PC-9 (cell line): ENCODE measurements around the gene GPR119.

Source experiments
- CTCF ChIP-seq: fragments of 200-600 bp; sonication (generic); conservative IDR thresholded peaks from 2 replicates; pipeline ENCODE4 v1.6.1; 2017; ENCODE audit warnings: mixed run types, antibody characterized with exemption, mild to moderate bottlenecking, moderate library complexity
- EZH2 ChIP-seq: fragments of 200-600 bp; sonication (generic); IDR thresholded peaks from 2 replicates; pipeline ENCODE4 v1.8.0; 2017; ENCODE audit warnings: antibody characterized with exemption, low read depth

GRCh38 chrX:130415201-130415600, 29.7 kb upstream of the GPR119 start:
- no peak for TF ChIP-seq CTCF
- no peak for TF ChIP-seq EZH2
